ENCODE results near the gene DDIT4. TPM values are rescaled to one million over a fixed set of nuclear protein-coding genes. Genes with fewer than 3 reads are reported as not detected.
A peak's percentile ranks its signal among the peaks of the same experiment; 100 is the strongest.

Gene DDIT4
- total RNA-seq, 2 donors from 2014 or later: 259 to 265 TPM

DNA sequence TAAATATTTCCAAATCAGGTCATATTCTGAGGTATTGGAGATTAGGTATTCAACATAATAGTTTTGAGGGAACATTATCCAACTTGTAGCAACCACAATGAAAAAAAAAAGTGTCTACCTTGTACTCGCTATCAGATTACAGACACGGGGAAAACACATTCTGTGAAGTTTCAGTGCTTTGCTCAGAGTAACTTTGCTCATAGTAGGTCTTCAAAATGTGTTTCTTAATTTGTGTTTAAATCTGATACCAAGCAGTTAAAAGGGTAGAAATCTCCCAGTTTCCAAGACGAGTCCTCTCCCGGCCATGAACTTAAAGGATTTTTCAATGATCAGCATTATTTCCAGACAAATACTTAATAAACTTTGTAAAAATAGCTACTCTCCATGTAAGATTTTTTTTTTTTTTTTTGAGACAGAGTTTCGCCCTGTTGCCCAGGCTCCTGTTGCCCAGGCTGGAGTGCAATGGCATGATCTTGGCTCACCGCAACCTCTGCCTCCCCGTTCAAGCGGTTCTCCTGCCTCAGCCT, 39.2 kb downstream of the DDIT4 start:
- no peak for DNase-seq (ENCODE audit: low spot score)
- H3K27ac ChIP-seq: no peak overlapping the region
- no peaks in the 10 kb centered on the region for H3K27me3 ChIP-seq (replicated peaks; ENCODE audit: insufficient read depth)
- H3K4me1 ChIP-seq (replicated peaks): peaks cover 15% of the 10 kb centered on the region
- intact Hi-C loops (cut with DNase I): no loop called here
- H3K36me3 ChIP-seq: no peaks in the 10 kb centered on the region
- TF ChIP-seq POLR2AphosphoS5 (IDR thresholded peaks at IDR 0.05) (no peak), POLR2A (IDR thresholded peaks at IDR 0.05) (no peak)
- TF ChIP-seq, protein P1, sequence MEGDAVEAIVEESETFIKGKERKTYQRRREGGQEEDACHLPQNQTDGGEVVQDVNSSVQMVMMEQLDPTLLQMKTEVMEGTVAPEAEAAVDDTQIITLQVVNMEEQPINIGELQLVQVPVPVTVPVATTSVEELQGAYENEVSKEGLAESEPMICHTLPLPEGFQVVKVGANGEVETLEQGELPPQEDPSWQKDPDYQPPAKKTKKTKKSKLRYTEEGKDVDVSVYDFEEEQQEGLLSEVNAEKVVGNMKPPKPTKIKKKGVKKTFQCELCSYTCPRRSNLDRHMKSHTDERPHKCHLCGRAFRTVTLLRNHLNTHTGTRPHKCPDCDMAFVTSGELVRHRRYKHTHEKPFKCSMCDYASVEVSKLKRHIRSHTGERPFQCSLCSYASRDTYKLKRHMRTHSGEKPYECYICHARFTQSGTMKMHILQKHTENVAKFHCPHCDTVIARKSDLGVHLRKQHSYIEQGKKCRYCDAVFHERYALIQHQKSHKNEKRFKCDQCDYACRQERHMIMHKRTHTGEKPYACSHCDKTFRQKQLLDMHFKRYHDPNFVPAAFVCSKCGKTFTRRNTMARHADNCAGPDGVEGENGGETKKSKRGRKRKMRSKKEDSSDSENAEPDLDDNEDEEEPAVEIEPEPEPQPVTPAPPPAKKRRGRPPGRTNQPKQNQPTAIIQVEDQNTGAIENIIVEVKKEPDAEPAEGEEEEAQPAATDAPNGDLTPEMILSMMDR (IDR thresholded peaks at IDR 0.05): no peak
- 93% methylated on average over 8 of the region's 8 CpGs for WGBS
- no peaks in the 10 kb centered on the region for H3K9me3 ChIP-seq
- H3K4me3 ChIP-seq: no peak overlapping the region

DNA sequence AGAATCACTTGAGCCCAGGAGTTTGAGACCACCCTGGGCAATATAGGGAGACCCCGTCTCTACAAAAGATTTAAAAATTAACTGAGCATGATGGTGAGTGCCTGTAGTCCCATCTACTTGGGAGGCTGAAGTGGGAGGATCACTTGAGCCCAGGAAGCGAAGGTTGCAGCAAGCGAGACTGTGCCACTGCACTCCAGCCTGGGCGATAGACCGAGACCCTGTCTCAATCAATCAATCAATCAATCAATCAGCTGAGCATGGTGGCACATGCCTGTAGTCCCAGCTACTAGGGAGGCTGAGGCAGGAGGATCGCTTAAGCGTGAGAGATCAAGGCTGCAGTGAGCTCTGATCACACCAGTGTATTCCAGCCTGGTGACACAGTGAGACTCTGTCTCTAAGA, 40.5 kb downstream of the DDIT4 start:
- Histone ChIP-seq H3K4me3 (no peak overlapping the region), H3K27ac (peak overlapping the region; percentile 83 to 87), H3K36me3 (no peaks in the 10 kb centered on the region), H3K27me3 (replicated peaks; ENCODE audit: insufficient read depth) (no peaks in the 10 kb centered on the region), H3K4me1 (replicated peaks) (peaks cover 14% of the 10 kb centered on the region), H3K9me3 (no peaks in the 10 kb centered on the region)
- intact Hi-C loops (cut with DNase I): no loop called here
- DNase-seq (ENCODE audit: low spot score): no peak
- 96% methylated on average over 7 of the region's 7 CpGs for WGBS
- TF ChIP-seq POLR2A (IDR thresholded peaks at IDR 0.05) (no peak), POLR2AphosphoS5 (IDR thresholded peaks at IDR 0.05) (no peak)
- TF ChIP-seq, protein P1 (IDR thresholded peaks at IDR 0.05): no peak

DNA sequence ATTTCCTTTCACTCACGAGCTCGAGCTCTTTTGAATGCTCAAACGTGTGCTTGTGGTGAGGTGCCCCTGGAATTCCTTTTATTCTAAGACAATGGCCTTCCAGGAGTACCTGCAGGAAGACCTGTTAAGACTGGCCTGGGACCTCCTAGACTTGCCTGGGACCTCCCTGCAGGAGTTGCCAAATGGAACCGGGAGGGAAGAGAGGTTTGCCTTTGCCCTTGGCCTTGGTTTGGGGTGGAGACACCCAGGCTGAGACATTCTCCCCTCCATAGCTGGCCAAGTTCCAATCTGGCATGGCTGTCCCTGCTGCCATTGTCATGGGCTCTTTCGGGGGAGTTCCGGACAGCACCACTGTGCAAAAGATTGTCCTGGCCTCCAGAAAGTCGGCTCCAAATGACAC, 41.3 kb downstream of the DDIT4 start:
- Histone ChIP-seq H3K4me1 (replicated peaks) (peaks cover 16% of the 10 kb centered on the region), H3K4me3 (no peak overlapping the region), H3K27ac (peak overlapping the region; percentile 83 to 87), H3K27me3 (replicated peaks; ENCODE audit: insufficient read depth) (no peaks in the 10 kb centered on the region), H3K36me3 (no peaks in the 10 kb centered on the region), H3K9me3 (no peaks in the 10 kb centered on the region)
- intact Hi-C loops (cut with DNase I): loop anchor here (5.0 kb wide), 1 partner anchor 43 kb away; the partner anchor contains the start of gene DDIT4
- WGBS: 19% methylated on average over 7 of the region's 7 CpGs
- DNase-seq (ENCODE audit: low spot score): peak; percentile 53
- peak; percentile 47 for TF ChIP-seq POLR2AphosphoS5 (IDR thresholded peaks at IDR 0.05)
- TF ChIP-seq, protein P1 (IDR thresholded peaks at IDR 0.05): no peak

DNA sequence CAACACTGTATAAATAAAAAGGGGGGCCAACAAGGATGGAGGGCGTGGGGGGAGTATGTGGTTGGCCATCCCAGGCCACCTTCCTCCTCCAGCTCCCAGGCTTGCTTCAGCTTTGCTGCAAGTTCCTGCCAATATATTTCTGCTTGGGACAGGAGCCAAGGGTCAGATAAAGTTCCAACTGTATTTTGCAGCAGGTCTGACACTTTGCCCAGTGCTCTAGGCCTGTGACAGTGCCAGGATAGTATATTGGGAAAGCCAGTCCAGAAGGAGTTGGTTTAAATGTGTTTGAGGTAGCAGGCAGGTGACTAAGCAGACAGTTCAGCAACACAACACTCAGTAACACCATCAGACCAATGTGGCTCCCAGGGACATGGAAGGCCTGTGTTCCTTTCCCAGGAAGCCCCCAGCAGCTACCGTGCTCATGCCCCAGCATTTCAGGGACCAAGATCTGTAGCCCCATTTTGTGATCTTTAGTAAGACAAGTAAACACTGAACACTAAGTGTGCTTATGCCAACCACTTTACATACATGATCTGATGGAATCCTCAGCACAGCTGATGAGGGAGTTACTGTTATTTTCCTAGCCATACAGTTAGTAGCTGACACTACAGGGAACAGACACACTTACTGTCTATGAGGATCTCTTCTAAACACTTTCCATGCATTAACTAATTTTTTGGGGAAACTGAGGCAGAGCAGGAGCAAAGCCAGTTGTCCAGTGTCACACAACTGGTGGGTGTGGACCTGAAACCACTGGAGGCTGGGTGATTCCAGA, 42.1 kb downstream of the DDIT4 start:
- H3K36me3 ChIP-seq: no peaks in the 10 kb centered on the region
- H3K4me1 ChIP-seq (replicated peaks): peaks cover 20% of the 10 kb centered on the region
- H3K27ac ChIP-seq: peak overlapping the region; percentile 83 to 87
- H3K4me3 ChIP-seq: no peak overlapping the region
- TF ChIP-seq POLR2A (IDR thresholded peaks at IDR 0.05) (peak; percentile 49), POLR2AphosphoS5 (IDR thresholded peaks at IDR 0.05) (peak; percentile 97)
- TF ChIP-seq, protein P1 (IDR thresholded peaks at IDR 0.05): no peak
- intact Hi-C loops (cut with DNase I): loop anchor here (5.0 kb wide), 1 partner anchor 43 kb away; the partner anchor contains the start of gene DDIT4
- no peaks in the 10 kb centered on the region for H3K27me3 ChIP-seq (replicated peaks; ENCODE audit: insufficient read depth)
- WGBS: 15% methylated on average over 2 of the region's 2 CpGs
- peak; percentile 91 for DNase-seq (ENCODE audit: low spot score)
- H3K9me3 ChIP-seq: no peaks in the 10 kb centered on the region

DNA sequence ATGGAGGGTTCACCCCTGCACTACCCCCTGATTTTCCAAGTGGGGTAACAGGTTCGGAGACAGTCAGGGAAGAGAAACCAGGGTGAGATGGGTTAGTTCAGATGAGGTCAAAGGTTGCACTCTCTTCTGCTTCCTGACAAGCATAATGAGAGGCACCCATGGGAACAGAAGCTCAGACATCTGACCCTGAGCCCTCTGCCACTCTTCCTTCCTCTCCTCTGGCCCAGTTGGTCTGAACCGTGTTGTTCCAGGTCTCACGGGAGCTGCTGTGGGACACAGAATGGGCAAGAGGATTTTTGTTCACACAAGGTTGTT, 42.6 kb downstream of the DDIT4 start:
- H3K4me1 ChIP-seq (replicated peaks): peaks cover 20% of the 10 kb centered on the region
- WGBS: 53% methylated on average over 3 of the region's 3 CpGs

More for the DNA sequence above, 42.6 kb downstream of the DDIT4 start:
- H3K9me3 ChIP-seq: no peaks in the 10 kb centered on the region
- TF ChIP-seq POLR2AphosphoS5 (IDR thresholded peaks at IDR 0.05): no peak
- no peak for TF ChIP-seq POLR2A (IDR thresholded peaks at IDR 0.05)
- TF ChIP-seq, protein P1 (IDR thresholded peaks at IDR 0.05): no peak
- H3K27ac ChIP-seq: peak overlapping the region; percentile 83 to 87
- intact Hi-C loops (cut with DNase I): loop anchor here (5.0 kb wide), 1 partner anchor 44 kb away; the partner anchor contains the start of gene DDIT4
- H3K27me3 ChIP-seq (replicated peaks; ENCODE audit: insufficient read depth): no peaks in the 10 kb centered on the region
- no peak overlapping the region for H3K4me3 ChIP-seq
- no peak for DNase-seq (ENCODE audit: low spot score)
- no peaks in the 10 kb centered on the region for H3K36me3 ChIP-seq
